ENCODE measurements around the gene SLC9A9.

GRCh38 chr3:143441516-143442171, 406.6 kb downstream of the SLC9A9 start:
- TF ChIP-seq EZH2 (optimal IDR thresholded peaks at IDR 0.05; ENCODE audit: low read depth, low read length) = no peak
- TF ChIP-seq CTCF (IDR thresholded peaks at IDR 0.05; ENCODE audit: low read length) = no peak
